ENCODE measurements around the gene CIPC.

The CIPC gene

GRCh38 chr14:77103951-77104350 is 5.9 kb downstream of the CIPC start:
- no peak for ATAC-seq

GRCh38 chr14:77104393-77104792 is 6.3 kb downstream of the CIPC start:
- no peak for ATAC-seq

- ATAC-seq: no peak
Measured at GRCh38 chr14:77105145-77105939, 7.3 kb downstream of the CIPC start.

- no peak for ATAC-seq
Measured at GRCh38 chr14:77106666-77107065, 8.6 kb downstream of the CIPC start.

GRCh38 chr14:77107228-77107627 is 9.2 kb downstream of the CIPC start:
- no peak for ATAC-seq

GRCh38 chr14:77108753-77109152 is 10.7 kb downstream of the CIPC start:
- no peak for ATAC-seq

GRCh38 chr14:77109656-77110055 is 11.6 kb downstream of the CIPC start:
- ATAC-seq: no peak

GRCh38 chr14:77110286-77110685 is 12.2 kb downstream of the CIPC start:
- no peak for ATAC-seq

GRCh38 chr14:77111021-77111420 is 13.0 kb downstream of the CIPC start:
- ATAC-seq: no peak

- no peak for ATAC-seq
Measured at GRCh38 chr14:77113644-77114043, 15.6 kb downstream of the CIPC start.

GRCh38 chr14:77114609-77115008 is 16.6 kb downstream of the CIPC start:
- no peak for ATAC-seq

- ATAC-seq: no peak
Measured at GRCh38 chr14:77116172-77116817, 18.2 kb downstream of the CIPC start.

GRCh38 chr14:77119851-77120250 is 21.8 kb downstream of the CIPC start:
- no peak for ATAC-seq

GRCh38 chr14:77120771-77121743 is 23.0 kb downstream of the CIPC start:
- ATAC-seq: peak; percentile 62 to 66

GRCh38 chr14:77122526-77123125 is 24.6 kb downstream of the CIPC start:
- no peak for ATAC-seq

- ATAC-seq: peak; percentile 22 to 34
Measured at GRCh38 chr14:77123381-77124325, 25.6 kb downstream of the CIPC start.

GRCh38 chr14:77124345-77125280 is 26.6 kb downstream of the CIPC start:
- peak; percentile 66 to 73 for ATAC-seq

- no peak for ATAC-seq
Measured at GRCh38 chr14:77125281-77125801, 27.3 kb downstream of the CIPC start.

GRCh38 chr14:77125823-77126325 is 27.8 kb downstream of the CIPC start:
- ATAC-seq: no peak

- no peak for ATAC-seq
Measured at GRCh38 chr14:77126461-77126990, 28.5 kb downstream of the CIPC start.

Data from activated CD4-positive, CD25-positive, alpha-beta regulatory T cell treated with anti-CD3 and anti-CD28 coated beads, Interleukin-2, amount 50 U/mL, for 24 hours (primary cell).